ENCODE measurements around the gene GADD45G.

Gene GADD45G

GRCh38 chr9:89609426-89610006 is 4.7 kb downstream of the GADD45G start:
- no peak for DNase-seq (ENCODE audit: low read depth)

DNA sequence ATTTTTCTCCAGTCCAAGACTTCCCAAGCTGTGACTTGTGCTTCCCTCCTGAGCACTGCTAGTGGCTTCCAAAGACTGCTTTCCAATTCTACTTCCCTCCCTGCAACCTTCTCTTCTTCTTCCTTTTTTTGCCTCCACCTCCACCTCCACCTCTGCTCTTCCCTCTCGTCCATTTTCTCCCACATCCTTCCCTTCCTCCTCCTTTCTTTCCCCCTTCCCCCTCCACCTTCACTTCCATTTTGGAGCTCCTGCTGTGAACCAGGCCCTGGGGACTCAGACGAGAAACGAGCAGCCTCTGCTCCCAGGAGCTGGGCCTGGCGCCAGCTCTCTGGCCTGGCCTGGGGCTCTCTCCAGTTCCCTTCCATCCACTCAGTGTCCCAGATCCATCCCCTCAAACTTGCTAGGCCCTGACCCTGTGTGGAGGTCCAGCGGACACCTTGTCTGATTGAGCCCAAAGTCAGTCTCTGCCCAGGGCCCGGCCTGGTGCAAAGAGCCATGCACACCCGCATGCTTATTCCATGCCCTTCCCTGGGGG is 5.6 kb downstream of the GADD45G start:
- DNase-seq (ENCODE audit: low read depth): no peak

GRCh38 chr9:89611425-89611824 is 6.6 kb downstream of the GADD45G start:
- DNase-seq (ENCODE audit: low read depth): no peak

DNA sequence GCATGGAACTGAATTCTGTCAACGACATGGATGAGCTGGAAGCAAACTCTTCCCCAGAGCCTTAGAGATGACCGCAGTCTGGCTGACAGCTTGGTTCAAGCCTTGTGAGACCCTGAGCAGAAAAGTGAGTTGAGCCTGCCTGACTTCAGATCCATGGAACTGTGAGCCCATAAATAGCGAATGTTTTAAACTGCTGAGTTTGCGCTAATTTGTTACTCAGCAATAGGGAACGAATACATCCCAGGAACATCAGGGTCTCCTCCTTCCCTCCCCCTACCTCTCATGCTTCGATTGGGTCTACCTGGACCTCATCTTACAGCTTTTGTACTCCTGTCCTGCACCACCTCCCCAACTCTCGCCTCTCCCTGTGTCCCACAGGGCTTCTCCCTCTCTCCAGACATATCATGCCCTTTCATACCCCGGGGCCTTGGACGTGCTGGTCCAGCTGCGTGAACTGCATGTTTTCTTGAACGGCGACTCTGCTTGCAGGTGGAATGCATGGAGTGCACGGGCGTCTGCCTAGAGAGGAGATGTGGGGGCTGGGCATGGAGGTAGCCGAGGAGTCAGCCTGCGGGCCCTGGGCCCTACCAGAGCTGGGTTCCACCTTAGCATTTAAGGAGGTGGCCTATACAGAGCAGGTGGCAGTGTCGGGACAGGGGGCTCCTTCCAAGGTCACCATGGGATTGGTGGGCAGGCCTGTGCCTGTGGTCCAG is 7.9 kb downstream of the GADD45G start:
- DNase-seq (ENCODE audit: low read depth): no peak

DNA sequence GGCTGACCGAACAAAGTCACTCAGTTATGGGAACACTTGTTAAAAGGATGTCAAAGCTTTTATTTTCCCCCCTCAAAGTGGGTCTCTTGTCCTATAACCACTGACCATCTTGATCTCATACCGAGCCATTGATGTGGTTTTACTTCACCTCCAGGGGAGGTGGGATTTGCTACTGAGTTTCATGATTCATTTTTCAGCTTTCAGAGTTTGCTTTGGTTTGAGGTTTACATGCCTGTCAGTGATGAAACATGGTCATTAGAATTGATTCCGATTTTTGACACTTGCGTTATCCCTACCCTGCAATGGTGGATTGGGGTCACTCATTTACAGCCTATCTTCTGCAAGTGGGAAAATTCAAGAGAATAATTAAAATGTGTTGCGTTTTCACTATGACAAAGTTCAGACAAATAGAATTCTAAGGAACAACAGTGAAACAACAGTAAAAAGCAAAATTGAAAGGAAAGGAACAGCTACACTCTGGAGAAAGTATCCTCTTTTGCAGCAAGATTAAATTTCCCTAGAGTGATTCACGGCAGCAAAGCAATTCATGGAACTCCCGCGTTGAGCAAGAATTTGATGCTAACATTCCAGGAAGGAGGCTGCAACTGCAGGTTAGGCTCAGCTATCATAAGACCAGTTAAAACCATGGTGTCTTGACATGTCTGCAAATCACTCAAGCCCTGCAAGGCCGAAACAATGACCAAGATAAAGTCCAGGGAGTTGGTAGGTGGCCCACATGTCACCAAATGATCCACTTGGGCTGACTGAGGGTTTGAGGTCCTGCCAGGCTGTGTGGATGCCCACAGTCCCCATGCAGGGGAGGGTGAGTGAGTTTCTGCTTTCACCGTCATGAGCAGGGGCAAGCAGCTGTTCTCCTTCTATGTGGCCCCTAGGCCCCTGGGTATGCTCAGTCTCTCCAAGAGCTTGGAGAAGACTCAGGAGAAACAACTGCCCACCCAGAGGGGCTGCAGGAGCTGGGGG is 9.4 kb downstream of the GADD45G start:
- no peak for DNase-seq (ENCODE audit: low read depth)

GRCh38 chr9:89615661-89616060 is 10.8 kb downstream of the GADD45G start:
- no peak for DNase-seq (ENCODE audit: low read depth)

GRCh38 chr9:89616411-89616810 is 11.6 kb downstream of the GADD45G start:
- no peak for DNase-seq (ENCODE audit: low read depth)

DNA sequence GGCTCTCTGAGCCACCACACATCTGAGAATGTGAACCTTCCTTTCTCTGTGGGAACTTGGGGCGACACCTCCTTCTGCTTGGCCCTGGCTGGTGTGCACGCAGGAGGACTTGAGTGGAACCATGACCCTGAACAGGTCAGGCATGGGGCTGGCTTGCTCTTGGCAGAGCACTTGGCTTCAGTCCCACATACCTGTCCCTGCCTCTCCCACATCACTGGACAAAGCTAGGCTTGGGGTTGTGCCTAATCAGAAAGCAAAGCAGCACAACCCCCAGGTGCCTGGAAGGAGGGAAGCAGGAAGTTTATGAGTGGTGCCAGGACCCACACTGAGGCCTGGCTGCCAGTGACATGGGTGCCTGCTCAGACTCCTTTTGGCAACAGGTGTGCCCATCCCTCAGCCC is 13.2 kb downstream of the GADD45G start:
- no peak for DNase-seq (ENCODE audit: low read depth)

- no peak for DNase-seq (ENCODE audit: low read depth)
These were observed 14.2 kb downstream of the GADD45G start for GRCh38 chr9:89619019-89619418.

- no peak for DNase-seq (ENCODE audit: low read depth)
These were observed 14.8 kb downstream of the GADD45G start for GRCh38 chr9:89619424-89620138.

- DNase-seq (ENCODE audit: low read depth): no peak
These were observed 16.2 kb downstream of the GADD45G start for GRCh38 chr9:89621031-89621430.

- DNase-seq (ENCODE audit: low read depth): no peak
These were observed 16.9 kb downstream of the GADD45G start for GRCh38 chr9:89621676-89622075.

GRCh38 chr9:89622933-89623861 is 18.4 kb downstream of the GADD45G start:
- DNase-seq (ENCODE audit: low read depth): no peak

DNA sequence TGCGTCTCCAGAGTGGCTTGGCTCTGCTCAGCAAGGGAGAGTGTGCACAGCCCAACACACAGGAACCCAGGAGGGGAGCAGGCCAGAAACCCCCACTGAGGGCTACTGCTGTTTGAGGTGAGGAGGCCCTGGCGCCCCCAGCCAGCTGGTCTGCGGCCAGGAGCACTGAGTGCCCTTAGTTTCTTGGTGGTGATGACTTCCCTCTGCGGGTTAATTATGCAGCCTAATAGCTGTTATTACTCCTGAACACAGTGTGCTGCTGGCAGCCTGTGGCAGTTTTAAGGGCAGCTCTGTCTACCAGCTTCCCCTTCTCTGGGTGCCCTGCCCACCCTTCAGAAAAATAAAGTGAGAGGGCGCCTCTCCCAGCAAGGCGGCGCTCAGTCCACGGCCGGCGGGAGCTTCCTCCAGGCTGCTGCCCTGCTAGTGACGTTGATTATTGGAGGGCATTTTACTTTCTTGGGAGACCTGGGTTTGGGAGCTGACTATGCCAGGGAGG is 19.2 kb downstream of the GADD45G start:
- DNase-seq (ENCODE audit: low read depth): no peak

DNA sequence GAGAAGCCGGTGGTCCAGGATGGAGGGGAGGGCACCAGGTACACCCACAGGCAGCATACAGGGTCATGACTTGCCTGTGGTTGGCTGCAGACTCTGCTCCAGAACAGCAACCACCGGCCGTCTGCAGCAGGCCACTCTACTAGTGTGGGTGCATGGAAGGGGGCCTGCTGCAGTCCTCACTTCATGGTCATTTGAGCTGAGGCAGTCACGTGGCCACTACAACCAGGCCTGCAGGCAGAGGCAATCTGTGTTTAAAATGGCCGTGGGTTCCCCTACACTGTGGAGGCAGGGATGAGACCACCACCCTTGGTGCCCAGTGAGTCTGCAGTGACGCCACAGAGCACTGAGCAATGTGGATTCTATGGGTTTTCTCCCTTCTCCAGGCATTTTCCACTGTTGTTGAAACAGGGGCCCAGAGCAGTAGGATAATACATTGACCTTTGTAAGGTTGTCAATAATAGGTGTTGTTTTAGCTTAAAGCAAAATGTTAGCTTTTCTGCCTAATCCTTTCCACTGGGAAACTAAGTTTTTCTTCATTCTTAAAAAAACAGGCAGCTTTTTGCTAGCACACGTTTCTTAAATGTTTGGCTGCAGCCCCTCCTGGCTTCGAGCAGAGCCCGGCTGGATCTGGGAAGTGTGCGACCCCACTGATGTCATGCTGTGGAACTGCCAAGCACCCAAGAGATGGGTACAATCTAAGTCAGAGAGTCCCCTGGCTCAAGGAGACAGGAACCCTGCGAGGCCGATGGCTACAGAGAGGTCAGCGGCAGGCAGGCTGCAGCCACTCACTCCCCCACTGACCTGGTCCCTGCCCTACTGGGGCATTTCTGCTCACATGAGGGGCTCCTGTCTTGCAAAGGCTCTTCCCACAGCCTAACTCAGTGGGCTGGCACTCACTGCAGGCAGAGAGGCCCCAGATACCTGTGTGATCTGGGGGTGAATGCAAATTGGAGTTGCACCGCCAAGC is 21.2 kb downstream of the GADD45G start:
- no peak for DNase-seq (ENCODE audit: low read depth)

DNA sequence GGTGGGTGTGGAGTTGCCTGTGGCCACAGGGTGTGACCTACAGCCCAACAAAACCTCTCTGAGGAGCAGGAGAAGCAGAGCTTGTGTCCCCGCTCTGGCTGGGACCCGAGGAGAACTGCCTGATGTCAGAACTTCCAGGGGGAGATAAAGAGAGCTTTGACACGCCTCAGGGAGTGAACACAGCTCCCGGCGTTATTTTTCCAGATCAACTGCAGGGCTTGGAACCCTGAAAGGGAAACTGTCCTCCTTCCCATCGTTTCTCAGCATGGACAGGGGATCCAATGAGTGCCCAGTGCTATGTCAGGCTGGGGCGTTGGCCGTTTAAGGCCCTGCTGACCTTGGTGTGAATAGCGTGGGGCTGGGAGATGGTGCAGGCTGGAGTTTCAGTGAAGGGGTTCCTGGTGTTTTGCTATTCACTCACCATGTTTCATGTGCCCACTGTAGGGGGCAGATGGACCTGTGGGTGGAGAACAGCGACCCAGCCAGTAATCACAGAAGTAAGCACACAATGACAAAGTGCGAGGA is 22.0 kb downstream of the GADD45G start:
- DNase-seq (ENCODE audit: low read depth): no peak

- no peak for DNase-seq (ENCODE audit: low read depth)
These were observed 23.8 kb downstream of the GADD45G start for GRCh38 chr9:89628601-89629000.

DNA sequence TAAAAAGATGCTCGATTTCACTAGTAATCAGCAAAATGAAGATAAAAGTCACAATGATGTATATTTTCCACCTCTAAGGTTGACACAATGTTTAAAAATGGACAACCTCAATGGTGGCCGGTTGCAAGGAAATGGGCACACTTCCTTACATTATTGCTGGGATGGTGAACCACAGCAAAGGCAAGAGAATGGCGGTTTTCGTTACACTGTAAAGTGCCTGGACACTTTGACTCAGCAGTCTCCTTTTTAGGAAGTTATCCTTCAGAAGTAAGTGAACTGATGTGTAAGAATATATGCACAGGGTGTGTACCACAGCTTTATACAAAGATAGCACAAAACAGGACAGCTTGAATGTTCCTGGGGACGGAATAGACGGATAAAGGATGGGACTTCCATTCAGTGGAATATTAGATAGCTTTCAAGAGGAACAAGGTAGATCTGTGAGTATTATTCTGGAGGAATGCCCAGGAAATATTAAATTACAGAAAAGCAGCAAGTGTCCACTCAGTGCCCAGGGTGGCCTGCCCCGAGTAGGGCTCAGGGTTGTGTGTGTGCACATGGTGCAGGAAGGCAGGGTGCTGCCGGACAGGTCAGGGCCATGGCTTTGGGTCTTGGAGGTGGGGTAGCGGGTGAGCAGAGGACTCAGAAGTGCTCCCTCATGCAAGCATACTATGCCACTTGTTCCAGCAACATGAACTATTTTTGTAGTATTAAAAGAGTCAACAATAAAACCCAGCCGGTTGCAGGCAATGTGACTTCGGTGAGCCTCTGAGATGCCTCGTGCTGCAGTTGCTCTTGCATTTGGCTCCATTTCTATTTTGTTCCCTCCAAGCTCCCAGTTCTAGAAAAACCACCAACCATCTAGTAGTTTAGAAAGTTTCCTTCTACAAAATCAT is 24.5 kb downstream of the GADD45G start:
- no peak for DNase-seq (ENCODE audit: low read depth)
